Fibroblast of the aortic adventitia (primary cell): ENCODE measurements around the gene GTF2H4. TPM values are rescaled to one million over a fixed set of nuclear protein-coding genes. Genes with fewer than 3 reads are reported as not detected.

Experiments
- DNase-seq: peaks from one replicate; pipeline ENCODE4 v3.0.0-alpha.2; 2010; ENCODE audit warnings: low read depth
- H3K4me3 ChIP-seq: 2 replicates; pipeline ENCODE4 v1.5.1; 2011; ENCODE audit warnings: low read depth, mild to moderate bottlenecking, control low read depth, low read length, moderate library complexity
- total RNA-seq: library from RNA; depleted of rRNA; stranded (reverse); fragments of >200 nt; gene quantifications from 2 replicates; pipeline ENCODE4 v1.2.3, GENCODE V29; 2012; ENCODE audit warnings: low replicate concordance
- TF ChIP-seq, protein P1 (sequence below): IDR thresholded peaks from 2 replicates; pipeline ENCODE4 v1.5.1; 2011; ENCODE audit warnings: mild to moderate bottlenecking, low read length, control low read depth, inconsistent platforms; ENCODE audit not compliant: insufficient read depth

GTF2H4 gene
- total RNA-seq, 1 donor: 12.7 TPM

DNA sequence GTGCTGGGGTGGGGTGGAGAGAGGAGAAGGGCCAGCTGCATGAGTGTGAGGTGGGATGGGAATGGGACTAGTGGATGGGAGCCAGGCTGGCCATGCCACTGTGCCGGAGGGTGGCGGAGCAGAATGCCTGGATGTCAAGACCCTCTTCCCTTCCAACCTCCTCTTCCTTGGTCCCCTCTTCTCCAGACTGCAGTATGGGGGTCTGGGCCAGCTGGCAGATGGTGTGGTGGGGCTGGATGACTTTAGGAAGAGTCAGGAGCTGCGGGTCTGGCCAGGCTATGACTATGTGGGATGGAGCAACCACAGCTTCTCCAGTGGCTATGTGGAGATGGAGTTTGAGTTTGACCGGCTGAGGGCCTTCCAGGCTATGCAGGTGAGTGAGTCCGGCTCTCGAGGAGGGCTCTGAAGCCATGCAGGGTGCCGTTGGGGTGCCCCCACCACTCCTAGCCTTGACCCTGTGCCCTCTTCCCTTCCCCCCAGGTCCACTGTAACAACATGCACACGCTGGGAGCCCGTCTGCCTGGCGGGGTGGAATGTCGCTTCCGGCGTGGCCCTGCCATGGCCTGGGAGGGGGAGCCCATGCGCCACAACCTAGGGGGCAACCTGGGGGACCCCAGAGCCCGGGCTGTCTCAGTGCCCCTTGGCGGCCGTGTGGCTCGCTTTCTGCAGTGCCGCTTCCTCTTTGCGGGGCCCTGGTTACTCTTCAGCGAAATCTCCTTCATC, 16.0 kb upstream of the GTF2H4 start:
- H3K4me3 ChIP-seq: no peak overlapping the region
- DNase-seq: no peak
- TF ChIP-seq, protein P1, sequence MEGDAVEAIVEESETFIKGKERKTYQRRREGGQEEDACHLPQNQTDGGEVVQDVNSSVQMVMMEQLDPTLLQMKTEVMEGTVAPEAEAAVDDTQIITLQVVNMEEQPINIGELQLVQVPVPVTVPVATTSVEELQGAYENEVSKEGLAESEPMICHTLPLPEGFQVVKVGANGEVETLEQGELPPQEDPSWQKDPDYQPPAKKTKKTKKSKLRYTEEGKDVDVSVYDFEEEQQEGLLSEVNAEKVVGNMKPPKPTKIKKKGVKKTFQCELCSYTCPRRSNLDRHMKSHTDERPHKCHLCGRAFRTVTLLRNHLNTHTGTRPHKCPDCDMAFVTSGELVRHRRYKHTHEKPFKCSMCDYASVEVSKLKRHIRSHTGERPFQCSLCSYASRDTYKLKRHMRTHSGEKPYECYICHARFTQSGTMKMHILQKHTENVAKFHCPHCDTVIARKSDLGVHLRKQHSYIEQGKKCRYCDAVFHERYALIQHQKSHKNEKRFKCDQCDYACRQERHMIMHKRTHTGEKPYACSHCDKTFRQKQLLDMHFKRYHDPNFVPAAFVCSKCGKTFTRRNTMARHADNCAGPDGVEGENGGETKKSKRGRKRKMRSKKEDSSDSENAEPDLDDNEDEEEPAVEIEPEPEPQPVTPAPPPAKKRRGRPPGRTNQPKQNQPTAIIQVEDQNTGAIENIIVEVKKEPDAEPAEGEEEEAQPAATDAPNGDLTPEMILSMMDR: no peak

DNA sequence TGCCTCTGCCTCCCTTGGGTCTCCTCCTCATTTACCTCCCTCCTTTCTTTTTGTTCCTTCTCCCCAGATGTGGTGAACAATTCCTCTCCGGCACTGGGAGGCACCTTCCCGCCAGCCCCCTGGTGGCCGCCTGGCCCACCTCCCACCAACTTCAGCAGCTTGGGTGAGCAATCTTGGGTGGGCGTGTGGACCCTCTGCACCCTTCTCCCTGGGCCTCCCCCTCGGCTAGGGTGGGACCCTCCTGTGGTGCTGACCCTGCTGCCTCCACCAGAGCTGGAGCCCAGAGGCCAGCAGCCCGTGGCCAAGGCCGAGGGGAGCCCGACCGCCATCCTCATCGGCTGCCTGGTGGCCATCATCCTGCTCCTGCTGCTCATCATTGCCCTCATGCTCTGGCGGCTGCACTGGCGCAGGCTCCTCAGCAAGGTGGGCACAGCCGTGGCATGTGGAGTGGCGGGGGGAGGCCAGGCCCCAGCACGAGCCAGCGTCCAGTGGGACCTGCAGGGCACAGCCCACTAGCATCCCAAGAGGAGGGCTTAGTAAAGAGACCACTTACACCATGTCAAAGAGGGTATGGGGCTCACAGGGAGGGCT, 14.9 kb upstream of the GTF2H4 start:
- TF ChIP-seq, protein P1: no peak
- H3K4me3 ChIP-seq: no peak overlapping the region
- no peak for DNase-seq

DNA sequence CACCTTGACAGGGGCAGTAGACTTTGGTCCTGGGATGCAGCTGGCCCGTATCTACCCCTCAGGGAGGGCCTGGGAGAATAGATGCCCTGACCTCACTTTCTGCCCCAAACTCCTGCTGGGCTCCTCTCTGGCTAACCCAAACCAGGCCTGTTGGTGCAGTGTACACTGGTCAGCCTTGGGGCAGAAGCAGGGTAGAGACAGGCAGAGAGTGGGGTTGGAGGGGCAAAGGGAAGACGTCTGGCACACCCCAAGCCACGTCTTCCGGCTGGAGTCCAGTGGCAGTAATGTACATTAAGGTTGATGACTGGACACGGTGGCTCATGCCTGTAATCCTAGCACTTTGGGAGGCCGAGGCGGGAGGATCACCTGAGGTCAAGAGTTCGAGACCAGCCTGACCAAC, 14.3 kb upstream of the GTF2H4 start:
- no peak for DNase-seq
- H3K4me3 ChIP-seq: no peak overlapping the region
- TF ChIP-seq, protein P1: no peak

DNA sequence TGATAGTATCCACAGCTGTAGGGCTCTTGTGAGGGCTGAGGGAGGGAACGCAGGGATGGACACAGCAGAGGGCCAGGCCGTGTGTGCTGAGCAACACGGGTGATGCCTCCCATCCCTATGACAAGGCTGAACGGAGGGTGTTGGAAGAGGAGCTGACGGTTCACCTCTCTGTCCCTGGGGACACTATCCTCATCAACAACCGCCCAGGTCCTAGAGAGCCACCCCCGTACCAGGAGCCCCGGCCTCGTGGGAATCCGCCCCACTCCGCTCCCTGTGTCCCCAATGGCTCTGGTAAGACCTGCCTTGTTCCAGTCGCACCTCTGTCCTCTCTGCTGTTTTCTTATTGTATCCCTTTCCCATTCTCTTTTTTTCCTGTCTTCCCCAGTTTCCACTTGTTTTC, 13.6 kb upstream of the GTF2H4 start:
- no peak for DNase-seq
- TF ChIP-seq, protein P1: no peak
- H3K4me3 ChIP-seq: no peak overlapping the region

DNA sequence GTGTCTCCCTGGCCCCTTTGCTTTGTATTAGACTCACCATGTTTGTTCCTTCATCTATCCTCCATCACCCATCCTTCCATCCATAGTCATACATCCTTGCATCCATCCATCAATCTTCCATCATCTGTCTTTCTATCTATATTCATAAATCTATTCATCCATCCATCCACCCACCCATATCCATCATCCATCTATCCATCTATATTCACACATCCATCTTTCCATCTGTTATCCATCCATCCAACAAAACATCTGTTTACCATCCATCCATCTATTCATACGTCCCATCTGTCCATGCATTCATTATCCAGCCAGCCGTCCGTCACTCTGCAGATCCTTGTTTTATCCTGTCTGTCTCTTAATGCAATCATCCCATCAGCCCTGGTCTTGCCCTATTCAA, 13.1 kb upstream of the GTF2H4 start:
- DNase-seq: no peak
- TF ChIP-seq, protein P1: no peak
- no peak overlapping the region for H3K4me3 ChIP-seq

DNA sequence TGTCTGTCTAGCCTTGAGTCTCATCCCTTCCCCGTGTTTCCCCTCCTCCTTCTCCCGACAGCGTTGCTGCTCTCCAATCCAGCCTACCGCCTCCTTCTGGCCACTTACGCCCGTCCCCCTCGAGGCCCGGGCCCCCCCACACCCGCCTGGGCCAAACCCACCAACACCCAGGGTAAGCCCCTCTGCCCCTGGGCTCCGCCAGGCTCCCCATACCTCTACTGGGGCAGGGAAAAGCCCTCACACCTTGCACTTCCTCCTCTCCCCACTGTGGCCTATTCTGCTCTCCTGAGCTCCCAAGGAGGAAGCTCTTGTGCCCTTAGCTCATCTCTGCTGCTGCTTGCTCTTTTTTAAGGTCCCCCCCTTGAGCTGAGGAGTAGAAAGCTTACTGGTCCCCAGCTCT, 12.7 kb upstream of the GTF2H4 start:
- TF ChIP-seq, protein P1: no peak
- H3K4me3 ChIP-seq: no peak overlapping the region
- DNase-seq: no peak
